OCI-LY1 (cell line): ENCODE data around the gene KRT28.

Source experiments
- CTCF ChIP-seq: fragments of 200-600 bp; sonication (generic), shearing (Covaris generic); IDR thresholded peaks from 2 replicates; pipeline ENCODE4 v1.5.1; 2017; ENCODE audit warnings: mild to moderate bottlenecking, antibody characterized with exemption, low read length, moderate library complexity, mixed read lengths
- EZH2 ChIP-seq: fragments of 200-600 bp; sonication (generic), shearing (Covaris generic); IDR thresholded peaks from 2 replicates; pipeline ENCODE4 v1.8.0; 2017; ENCODE audit warnings: borderline replicate concordance, mixed run types, mild to moderate bottlenecking, antibody characterized with exemption, low read length, moderate library complexity, mixed read lengths

GRCh38 chr17:40791111-40791510 is 8.6 kb downstream of the KRT28 start:
- TF ChIP-seq CTCF (no peak), EZH2 (no peak)
